NCI-H2107 (cell line): Measurements from ENCODE around the gene MAS1.

Source experiments
- DNase-seq: peaks from one replicate; lab custom pipeline; 2025; lab: John Stamatoyannopoulos, UW

Gene MAS1

GRCh38 chr6:159880412-159880975 is 10.3 kb upstream of the MAS1 start:
- no peak for DNase-seq

- no peak for DNase-seq
These were observed 6.1 kb upstream of the MAS1 start for GRCh38 chr6:159884720-159885119.

- DNase-seq, result no peak
These were observed 4.5 kb upstream of the MAS1 start for GRCh38 chr6:159886270-159886669.

- no peak for DNase-seq
These were observed 3.6 kb upstream of the MAS1 start for GRCh38 chr6:159887146-159887545.

GRCh38 chr6:159887761-159888160 is 3.0 kb upstream of the MAS1 start:
- no peak for DNase-seq

GRCh38 chr6:159890201-159890600 is 587 bp upstream of the MAS1 start:
- DNase-seq, result no peak

- no peak for DNase-seq
These were observed 1.3 kb downstream of the MAS1 start for GRCh38 chr6:159892053-159892452.

- no peak for DNase-seq
These were observed 2.3 kb downstream of the MAS1 start for GRCh38 chr6:159893064-159893463.

- no peak for DNase-seq
These were observed 4.2 kb downstream of the MAS1 start for GRCh38 chr6:159894991-159895390.

- no peak for DNase-seq
These were observed 6.8 kb downstream of the MAS1 start for GRCh38 chr6:159897603-159898002.

- no peak for DNase-seq
These were observed 7.7 kb downstream of the MAS1 start for GRCh38 chr6:159898519-159898918.

GRCh38 chr6:159899994-159900745 is 9.4 kb downstream of the MAS1 start:
- no peak for DNase-seq

- no peak for DNase-seq
These were observed 11.8 kb downstream of the MAS1 start for GRCh38 chr6:159902620-159903019.

- DNase-seq, result no peak
These were observed 13.7 kb downstream of the MAS1 start for GRCh38 chr6:159904497-159904911.

GRCh38 chr6:159906400-159906799 is 15.6 kb downstream of the MAS1 start:
- DNase-seq, result no peak

- no peak for DNase-seq
These were observed 17.7 kb downstream of the MAS1 start for GRCh38 chr6:159908535-159908934.

GRCh38 chr6:159908979-159909378 is 18.2 kb downstream of the MAS1 start:
- DNase-seq, result no peak

- DNase-seq, result no peak
These were observed 19.6 kb downstream of the MAS1 start for GRCh38 chr6:159910342-159910741.

GRCh38 chr6:159913375-159913774 is 22.6 kb downstream of the MAS1 start:
- no peak for DNase-seq

- DNase-seq, result no peak
These were observed 23.2 kb downstream of the MAS1 start for GRCh38 chr6:159913862-159914564.

- DNase-seq, result no peak
These were observed 23.8 kb downstream of the MAS1 start for GRCh38 chr6:159914565-159914923.

- DNase-seq, result no peak
These were observed 24.6 kb downstream of the MAS1 start for GRCh38 chr6:159915397-159915796.

- DNase-seq, result no peak
These were observed 25.4 kb downstream of the MAS1 start for GRCh38 chr6:159916237-159916636.
